Ishikawa (cell line): ENCODE results near the gene FAIM.

ENCODE experiments used
- CEBPB ChIP-seq: IDR thresholded peaks from 2 replicates; pipeline ENCODE4 v1.6.1; 2012
- CREB1 ChIP-seq: IDR thresholded peaks from 2 replicates; pipeline ENCODE4 v1.6.1; 2012; ENCODE audit warnings: low read depth
- EGR1 ChIP-seq: IDR thresholded peaks from 2 replicates; pipeline ENCODE4 v1.6.1; 2012
- EP300 ChIP-seq: IDR thresholded peaks from 2 replicates; pipeline ENCODE4 v1.6.1; 2012; ENCODE audit warnings: borderline replicate concordance
- FOXM1 ChIP-seq: IDR thresholded peaks from 2 replicates; pipeline ENCODE4 v1.6.1; 2012; ENCODE audit warnings: low read depth, borderline replicate concordance
- MAX ChIP-seq: IDR thresholded peaks from 2 replicates; pipeline ENCODE4 v1.6.1; 2012
- NFIC ChIP-seq: IDR thresholded peaks from 2 replicates; pipeline ENCODE4 v1.6.1; 2012
- RAD21 ChIP-seq: IDR thresholded peaks from 2 replicates; pipeline ENCODE4 v1.6.1; 2012; ENCODE audit warnings: low read depth
- REST ChIP-seq: IDR thresholded peaks from 2 replicates; pipeline ENCODE4 v1.6.1; 2012; ENCODE audit warnings: low read depth, mild to moderate bottlenecking
- TAF1 ChIP-seq: IDR thresholded peaks from 2 replicates; pipeline ENCODE4 v1.6.1; 2012; ENCODE audit warnings: low read depth, mild to moderate bottlenecking
- TCF12 ChIP-seq: IDR thresholded peaks from 2 replicates; pipeline ENCODE4 v1.6.1; 2012; ENCODE audit warnings: low read depth
- TEAD4 ChIP-seq: IDR thresholded peaks from 2 replicates; pipeline ENCODE4 v1.6.1; 2012
- USF1 ChIP-seq: IDR thresholded peaks from 2 replicates; pipeline ENCODE4 v1.6.1; 2012
- YY1 ChIP-seq: IDR thresholded peaks from 2 replicates; pipeline ENCODE4 v1.6.1; 2012; ENCODE audit warnings: low read depth
- ZBTB7A ChIP-seq: IDR thresholded peaks from 2 replicates; pipeline ENCODE4 v1.6.1; 2012; ENCODE audit warnings: low read depth

The FAIM gene

GRCh38 chr3:138573138-138573537 is 35.4 kb upstream of the FAIM start:
- TF ChIP-seq EP300 (no peak), EGR1 (no peak), NFIC (no peak), YY1 (no peak), REST (no peak), TEAD4 (no peak), CEBPB (no peak), FOXM1 (no peak), USF1 (no peak), MAX (no peak), CREB1 (no peak), ZBTB7A (no peak), TAF1 (no peak), RAD21 (no peak), TCF12 (no peak)

- no peak for TF ChIP-seq CEBPB
- no peak for TF ChIP-seq REST
- TF ChIP-seq FOXM1 = no peak
- TF ChIP-seq USF1 = no peak
- no peak for TF ChIP-seq TCF12
- TF ChIP-seq EP300 = no peak
- no peak for TF ChIP-seq CREB1
- TF ChIP-seq EGR1 = no peak
- no peak for TF ChIP-seq YY1
- no peak for TF ChIP-seq TEAD4
- no peak for TF ChIP-seq NFIC
- no peak for TF ChIP-seq ZBTB7A
- TF ChIP-seq MAX = no peak
Measured at GRCh38 chr3:138578141-138578540, 30.4 kb upstream of the FAIM start.

- TF ChIP-seq TCF12 (no peak), USF1 (no peak), REST (no peak), RAD21 (no peak), TAF1 (no peak), CEBPB (no peak), FOXM1 (no peak), EGR1 (no peak), MAX (no peak), EP300 (no peak), TEAD4 (no peak), YY1 (no peak), CREB1 (no peak), ZBTB7A (no peak), NFIC (no peak)
Measured at GRCh38 chr3:138578961-138579574, 29.5 kb upstream of the FAIM start.

GRCh38 chr3:138587374-138587773 is 21.2 kb upstream of the FAIM start:
- no peak for TF ChIP-seq REST
- TF ChIP-seq CEBPB = no peak
- TF ChIP-seq EP300 = no peak
- no peak for TF ChIP-seq EGR1
- no peak for TF ChIP-seq CREB1
